GM19328 (cell line): ENCODE measurements around the gene ZNF407.

Experiments used
- ATAC-seq: cut with Tn5 transposase; IDR thresholded peaks from one replicate; pipeline ENCODE4 v1.9.1; 2021; ENCODE audit warnings: mild to moderate bottlenecking, moderate library complexity; ENCODE audit not compliant: unreplicated experiment

ZNF407 gene

GRCh38 chr18:74669136-74669798 lies 71.6 kb downstream of the ZNF407 start:
- ATAC-seq: no peak

- ATAC-seq: no peak
Observed at GRCh38 chr18:74672371-74672770, 74.7 kb downstream of the ZNF407 start.

GRCh38 chr18:74674487-74674886 lies 76.8 kb downstream of the ZNF407 start:
- no peak for ATAC-seq

- ATAC-seq: no peak
Observed at GRCh38 chr18:74679006-74679678, 81.5 kb downstream of the ZNF407 start.

- ATAC-seq: no peak
Observed at GRCh38 chr18:74679679-74680076, 82.0 kb downstream of the ZNF407 start.

- no peak for ATAC-seq
Observed at GRCh38 chr18:74682141-74682990, 84.7 kb downstream of the ZNF407 start.

GRCh38 chr18:74682991-74683297 lies 85.3 kb downstream of the ZNF407 start:
- no peak for ATAC-seq

- ATAC-seq: no peak
Observed at GRCh38 chr18:74683573-74683972, 85.9 kb downstream of the ZNF407 start.

- ATAC-seq: no peak
Observed at GRCh38 chr18:74689251-74689650, 91.6 kb downstream of the ZNF407 start.

- no peak for ATAC-seq
Observed at GRCh38 chr18:74692367-74693013, 94.8 kb downstream of the ZNF407 start.

- ATAC-seq: no peak
Observed at GRCh38 chr18:74694436-74694835, 96.8 kb downstream of the ZNF407 start.

GRCh38 chr18:74695170-74695569 lies 97.5 kb downstream of the ZNF407 start:
- no peak for ATAC-seq

GRCh38 chr18:74698881-74699280 lies 101.2 kb downstream of the ZNF407 start:
- ATAC-seq: no peak

GRCh38 chr18:74699455-74699854 lies 101.8 kb downstream of the ZNF407 start:
- no peak for ATAC-seq

GRCh38 chr18:74702950-74703349 lies 105.3 kb downstream of the ZNF407 start:
- ATAC-seq: no peak

GRCh38 chr18:74708169-74708568 lies 110.5 kb downstream of the ZNF407 start:
- ATAC-seq: no peak

- no peak for ATAC-seq
Observed at GRCh38 chr18:74709452-74709851, 111.8 kb downstream of the ZNF407 start.

GRCh38 chr18:74714120-74714519 lies 116.5 kb downstream of the ZNF407 start:
- ATAC-seq: no peak

GRCh38 chr18:74714791-74715190 lies 117.1 kb downstream of the ZNF407 start:
- no peak for ATAC-seq

- no peak for ATAC-seq
Observed at GRCh38 chr18:74715306-74715705, 117.6 kb downstream of the ZNF407 start.
